Activated naive CD4-positive, alpha-beta T cell treated with anti-CD3 and anti-CD28 coated beads, Interleukin-2, amount 10 ng/mL, durations not matched to agents 7 days and 5 days (primary cell): Measurements from ENCODE around the gene GRAMD1A.
A peak's percentile ranks its signal among the peaks of the same experiment; 100 is the strongest.
"Not testable (repeated sequence)": the region's sequence is repeated elsewhere in the genome, so short reads cannot be mapped to it uniquely, and the experiment has no call there.

Source experiments
- CTCF ChIA-PET: fragments of 350-600 bp; sonication (Branson Sonifier 250); formaldehyde crosslinking; loops from one replicate; lab custom pipeline; 2021; ENCODE audit warnings: antibody characterized with exemption; lab: Charles Lee
- DNase-seq: peaks from one replicate; pipeline ENCODE4 v3.0.0-alpha.2; 2020
- H3K27ac Mint-ChIP-seq: one replicate; pipeline ENCODE4 v1.8.0; 2021; ENCODE audit warnings: mild to moderate bottlenecking, moderate library complexity, mixed read lengths
- H3K27me3 Mint-ChIP-seq: one replicate; pipeline ENCODE4 v1.8.0; 2021; ENCODE audit warnings: mild to moderate bottlenecking, mixed read lengths
- H3K36me3 Mint-ChIP-seq: one replicate; pipeline ENCODE4 v1.8.0; 2021; ENCODE audit warnings: mixed read lengths
- H3K4me1 Mint-ChIP-seq: one replicate; pipeline ENCODE4 v1.8.0; 2021; ENCODE audit warnings: mixed read lengths
- H3K4me3 Mint-ChIP-seq: one replicate; pipeline ENCODE4 v1.8.0; 2021; ENCODE audit warnings: mild to moderate bottlenecking, moderate library complexity, mixed read lengths
- H3K9me3 Mint-ChIP-seq: one replicate; pipeline ENCODE4 v1.8.0; 2021; ENCODE audit warnings: mixed read lengths

The GRAMD1A gene

DNA sequence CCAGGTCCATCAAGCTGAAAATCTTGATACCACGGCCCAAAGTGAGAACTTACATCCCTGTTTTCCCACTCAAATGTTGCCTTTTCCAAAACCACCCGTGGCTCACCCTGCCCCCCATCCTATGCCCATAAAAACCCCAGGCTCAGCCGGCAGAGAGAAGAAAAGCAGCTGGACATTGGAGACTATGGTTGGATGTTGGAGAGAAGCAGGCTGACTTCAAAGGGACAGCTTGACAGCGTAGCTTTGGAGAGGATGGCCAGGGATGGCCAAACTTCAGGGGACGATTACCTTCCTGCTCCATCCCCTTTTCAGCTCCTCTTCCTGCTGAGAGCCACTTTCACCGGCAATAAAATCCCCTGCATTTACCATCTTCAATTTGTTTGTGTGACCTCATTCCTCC, 32.6 kb upstream of the GRAMD1A start:
- no peak for DNase-seq
- Mint-ChIP-seq H3K36me3 (peaks cover 28% of the 10 kb centered on the region), H3K4me3 (no peak overlapping the region), H3K27me3 (peaks cover 22% of the 10 kb centered on the region), H3K27ac (no peak overlapping the region), H3K4me1 (peaks cover 10% of the 10 kb centered on the region), H3K9me3 (peaks cover 44% of the 10 kb centered on the region)
- CTCF ChIA-PET: interaction anchor here (1.5 to 3.1 kb wide), 2 partner anchors 46 to 99 kb away, joined by 3 to 12 read pairs; no protein-coding TSS in a partner anchor

- no peak overlapping the region for H3K27ac Mint-ChIP-seq
- peaks cover 37% of the 10 kb centered on the region for H3K9me3 Mint-ChIP-seq
- H3K36me3 Mint-ChIP-seq: peaks cover 17% of the 10 kb centered on the region
- no peak for DNase-seq
- CTCF ChIA-PET: interaction anchor here (3.1 kb wide), 1 partner anchor 44 kb away, joined by 12 read pairs; no protein-coding TSS in a partner anchor
- H3K4me1 Mint-ChIP-seq: peaks cover 15% of the 10 kb centered on the region
- H3K4me3 Mint-ChIP-seq: no peak overlapping the region
- peaks cover 30% of the 10 kb centered on the region for H3K27me3 Mint-ChIP-seq
Observed at GRCh38 chr19:34969721-34970120, 30.4 kb upstream of the GRAMD1A start.

DNA sequence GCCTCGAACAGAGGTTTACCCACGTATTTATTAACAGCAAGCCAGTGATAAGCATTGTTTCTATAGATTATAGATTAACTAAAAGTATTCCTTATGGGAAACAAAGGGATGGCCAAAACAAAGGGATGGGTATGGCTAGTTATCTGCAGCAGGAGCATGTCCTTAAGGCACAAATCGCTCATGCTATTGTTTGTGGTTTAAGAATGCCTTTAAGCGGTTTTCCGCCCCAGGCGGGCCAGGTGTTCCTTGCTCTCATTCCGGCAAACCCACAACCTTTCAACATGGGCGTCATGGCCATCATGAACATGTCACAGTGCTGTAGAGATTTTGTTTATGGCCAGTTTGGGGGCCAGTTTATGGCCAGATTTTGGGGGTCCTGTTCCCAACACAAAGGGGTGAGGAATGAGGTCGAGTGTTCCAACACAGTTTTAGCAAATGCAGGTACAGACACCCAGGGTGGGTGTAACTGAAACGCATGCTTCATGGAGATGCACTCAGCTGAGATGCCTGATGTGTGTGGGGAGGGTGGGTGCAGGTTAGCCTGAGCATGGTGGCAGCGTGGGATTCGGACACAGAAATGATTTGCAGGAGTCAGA, 29.8 kb upstream of the GRAMD1A start:
- H3K27ac Mint-ChIP-seq, H3K4me3 Mint-ChIP-seq, DNase-seq, CTCF ChIA-PET: not testable (repeated sequence)
- Mint-ChIP-seq H3K9me3 (peaks cover 34% of the 10 kb centered on the region), H3K4me1 (peaks cover 20% of the 10 kb centered on the region), H3K27me3 (peaks cover 30% of the 10 kb centered on the region), H3K36me3 (peaks cover 15% of the 10 kb centered on the region)

DNA sequence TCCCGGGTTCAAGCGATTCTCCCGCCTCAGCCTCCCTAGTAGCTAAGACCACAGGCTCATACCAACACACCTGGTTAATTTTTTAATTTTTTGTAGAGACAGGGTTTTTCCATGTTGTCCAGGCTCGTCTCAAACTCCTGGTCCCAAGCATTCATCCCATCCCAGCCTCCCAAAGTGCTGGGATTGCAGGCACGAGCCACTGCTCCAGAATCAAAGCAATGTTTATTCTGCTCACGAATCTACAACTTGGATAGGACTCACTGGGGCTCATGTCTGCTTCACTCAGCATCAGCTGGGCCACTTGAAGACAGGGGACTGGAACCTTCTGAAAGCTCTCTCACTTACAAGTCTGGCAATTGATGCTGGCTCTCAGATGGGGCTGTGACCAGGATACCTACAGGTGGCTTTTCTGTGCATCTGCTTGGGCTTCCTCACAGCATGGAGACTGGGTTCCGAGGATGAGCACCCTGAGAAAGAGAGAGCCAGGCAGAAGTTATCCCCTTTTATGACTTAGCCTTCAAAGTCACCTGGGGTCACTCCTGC, 27.9 kb upstream of the GRAMD1A start:
- Mint-ChIP-seq H3K9me3 (peaks cover 30% of the 10 kb centered on the region), H3K4me1 (peaks cover 21% of the 10 kb centered on the region), H3K36me3 (peaks cover 8% of the 10 kb centered on the region), H3K27ac (no peak overlapping the region), H3K4me3 (no peak overlapping the region), H3K27me3 (peaks cover 31% of the 10 kb centered on the region)
- DNase-seq: no peak
- CTCF ChIA-PET: interaction anchor here (0.7 to 4.1 kb wide), 17 partner anchors 7 to 170 kb away, joined by 3 to 65 read pairs (median 4); no protein-coding TSS in a partner anchor

GRCh38 chr19:34974646-34975045, 25.5 kb upstream of the GRAMD1A start:
- Mint-ChIP-seq H3K4me3 (no peak overlapping the region), H3K9me3 (peaks cover 15% of the 10 kb centered on the region), H3K27ac (no peak overlapping the region), H3K36me3 (peaks cover 4% of the 10 kb centered on the region), H3K27me3 (peaks cover 32% of the 10 kb centered on the region), H3K4me1 (peaks cover 21% of the 10 kb centered on the region)
- no peak for DNase-seq
- CTCF ChIA-PET: interaction anchor here (1.4 to 4.1 kb wide), 2 partner anchors 24 to 38 kb away, joined by 8 to 65 read pairs; no protein-coding TSS in a partner anchor

- DNase-seq: no peak
- H3K4me1 Mint-ChIP-seq: peaks cover 21% of the 10 kb centered on the region
- H3K9me3 Mint-ChIP-seq: peaks cover 11% of the 10 kb centered on the region
- peaks cover 4% of the 10 kb centered on the region for H3K36me3 Mint-ChIP-seq
- CTCF ChIA-PET: interaction anchor here (4.1 kb wide), 1 partner anchor 37 kb away, joined by 65 read pairs; no protein-coding TSS in a partner anchor
- H3K27me3 Mint-ChIP-seq: peaks cover 36% of the 10 kb centered on the region
- no peak overlapping the region for H3K27ac Mint-ChIP-seq
- no peak overlapping the region for H3K4me3 Mint-ChIP-seq
Observed at GRCh38 chr19:34975056-34975455, 25.1 kb upstream of the GRAMD1A start.

DNA sequence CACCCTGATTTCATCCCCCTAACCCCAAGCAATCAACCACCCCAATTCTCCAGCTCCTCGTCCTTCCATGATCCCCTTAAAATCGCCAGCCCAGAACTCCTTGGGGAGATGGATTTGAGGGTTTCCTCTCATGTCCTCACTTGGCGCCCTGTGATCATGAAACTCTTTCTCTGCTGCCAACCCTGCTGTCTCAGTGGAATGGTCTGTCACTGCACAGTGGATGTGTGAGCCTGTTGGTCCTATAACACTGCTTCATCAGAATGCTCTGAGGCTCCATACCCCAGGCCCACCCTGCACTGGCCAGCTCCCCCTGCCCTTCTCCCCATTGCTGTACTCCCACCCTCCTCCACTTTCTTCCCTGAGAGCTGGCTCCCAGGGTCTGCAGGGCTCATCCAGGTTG, 23.5 kb upstream of the GRAMD1A start:
- Mint-ChIP-seq H3K4me3 (no peak overlapping the region), H3K36me3 (peaks cover 4% of the 10 kb centered on the region), H3K4me1 (peaks cover 21% of the 10 kb centered on the region), H3K27ac (no peak overlapping the region), H3K27me3 (peaks cover 37% of the 10 kb centered on the region), H3K9me3 (peaks cover 11% of the 10 kb centered on the region)
- CTCF ChIA-PET: no interaction called here
- DNase-seq: no peak

- H3K36me3 Mint-ChIP-seq: peaks cover 4% of the 10 kb centered on the region
- H3K4me1 Mint-ChIP-seq: peaks cover 9% of the 10 kb centered on the region
- peaks cover 14% of the 10 kb centered on the region for H3K9me3 Mint-ChIP-seq
- no peak for DNase-seq
- no peak overlapping the region for H3K4me3 Mint-ChIP-seq
- CTCF ChIA-PET: no interaction called here
- peak overlapping the region; percentile 12 for H3K27ac Mint-ChIP-seq
- peaks cover 38% of the 10 kb centered on the region for H3K27me3 Mint-ChIP-seq
Observed at GRCh38 chr19:34979819-34980640, 20.1 kb upstream of the GRAMD1A start.

GRCh38 chr19:34982275-34982674, 17.8 kb upstream of the GRAMD1A start:
- CTCF ChIA-PET: interaction anchor here (0.6 kb wide), 1 partner anchor 9 kb away, joined by 3 read pairs; no protein-coding TSS in a partner anchor
- H3K4me3 Mint-ChIP-seq: no peak overlapping the region
- peaks cover 4% of the 10 kb centered on the region for H3K9me3 Mint-ChIP-seq

GRCh38 chr19:34983786-34984185, 16.3 kb upstream of the GRAMD1A start:
- peaks cover 32% of the 10 kb centered on the region for H3K27me3 Mint-ChIP-seq
- H3K9me3 Mint-ChIP-seq: peaks cover 2% of the 10 kb centered on the region
- H3K4me1 Mint-ChIP-seq: peaks cover 22% of the 10 kb centered on the region
- no peak overlapping the region for H3K27ac Mint-ChIP-seq
- H3K36me3 Mint-ChIP-seq: no peaks in the 10 kb centered on the region
- no peak overlapping the region for H3K4me3 Mint-ChIP-seq
- no peak for DNase-seq
- CTCF ChIA-PET: no interaction called here

More at GRCh38 chr19:34982275-34982674, 17.8 kb upstream of the GRAMD1A start:
- Mint-ChIP-seq H3K36me3 (no peaks in the 10 kb centered on the region), H3K27ac (no peak overlapping the region), H3K27me3 (peaks cover 32% of the 10 kb centered on the region), H3K4me1 (peaks cover 20% of the 10 kb centered on the region)
- no peak for DNase-seq

- no peaks in the 10 kb centered on the region for H3K36me3 Mint-ChIP-seq
- no peak overlapping the region for H3K27ac Mint-ChIP-seq
- H3K4me3 Mint-ChIP-seq: no peak overlapping the region
- DNase-seq: no peak
- peaks cover 23% of the 10 kb centered on the region for H3K4me1 Mint-ChIP-seq
- peaks cover 30% of the 10 kb centered on the region for H3K27me3 Mint-ChIP-seq
- peaks cover 2% of the 10 kb centered on the region for H3K9me3 Mint-ChIP-seq
- CTCF ChIA-PET: no interaction called here
Observed at GRCh38 chr19:34984287-34984686, 15.8 kb upstream of the GRAMD1A start.

- Mint-ChIP-seq H3K36me3 (no peaks in the 10 kb centered on the region), H3K4me1 (peaks cover 25% of the 10 kb centered on the region), H3K27ac (peak overlapping the region; percentile 81), H3K27me3 (peaks cover 23% of the 10 kb centered on the region), H3K4me3 (peak overlapping the region; percentile 25), H3K9me3 (peaks cover 2% of the 10 kb centered on the region)
- CTCF ChIA-PET: interaction anchor here (0.7 to 1.4 kb wide), 2 partner anchors 13 to 150 kb away, joined by 3 to 6 read pairs; partner anchors contain the start of gene LGI4
- peak; percentile 61 for DNase-seq
Observed at GRCh38 chr19:34985249-34986022, 14.7 kb upstream of the GRAMD1A start.

GRCh38 chr19:34988119-34988518, 12.0 kb upstream of the GRAMD1A start:
- peaks cover 4% of the 10 kb centered on the region for H3K9me3 Mint-ChIP-seq
- no peak overlapping the region for H3K27ac Mint-ChIP-seq
- H3K4me3 Mint-ChIP-seq: no peak overlapping the region
- H3K4me1 Mint-ChIP-seq: peaks cover 45% of the 10 kb centered on the region
- CTCF ChIA-PET: interaction anchor here (1.2 kb wide), 1 partner anchor 14 kb away, joined by 3 read pairs; no protein-coding TSS in a partner anchor
- H3K36me3 Mint-ChIP-seq: no peaks in the 10 kb centered on the region
- no peak for DNase-seq
- H3K27me3 Mint-ChIP-seq: peaks cover 13% of the 10 kb centered on the region
